ENCODE results near the gene CBX5.

Gene CBX5

DNA sequence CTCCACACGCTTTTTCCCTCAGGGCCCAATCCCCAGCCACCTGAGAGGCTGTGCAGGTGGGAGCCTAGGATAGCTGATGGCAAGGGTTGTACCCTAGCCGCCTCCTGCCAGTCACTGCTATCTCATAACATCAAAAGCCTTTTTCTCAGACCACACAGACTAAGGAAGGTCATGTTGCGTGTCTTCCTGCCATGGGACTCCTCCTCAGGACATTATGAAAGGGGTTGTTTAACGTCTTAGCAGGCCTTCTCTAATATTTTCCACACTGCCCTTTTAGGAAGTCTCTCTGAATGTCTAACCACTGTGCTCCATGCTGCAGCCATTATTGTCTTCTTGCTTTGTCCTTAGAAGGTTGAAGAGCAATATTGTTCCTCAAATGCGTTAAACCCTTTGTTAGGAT is 83.5 kb downstream of the CBX5 start:
- no peak for TF ChIP-seq SIN3A (IDR thresholded peaks at IDR 0.05; ENCODE audit: borderline replicate concordance, insufficient read depth, low read length)
- TF ChIP-seq TAF1 (IDR thresholded peaks at IDR 0.05; ENCODE audit: borderline replicate concordance, insufficient read depth, low read length) = no peak
- no peak for TF ChIP-seq REST (IDR thresholded peaks at IDR 0.05; ENCODE audit: insufficient read depth in 1 of 2, low read depth in 2 of 2, low read length in 2 of 2)
- no peak for TF ChIP-seq FOXP2 (optimal IDR thresholded peaks at IDR 0.05; ENCODE audit: borderline replicate concordance, extremely low read depth, extremely low read length, insufficient read depth)

DNA sequence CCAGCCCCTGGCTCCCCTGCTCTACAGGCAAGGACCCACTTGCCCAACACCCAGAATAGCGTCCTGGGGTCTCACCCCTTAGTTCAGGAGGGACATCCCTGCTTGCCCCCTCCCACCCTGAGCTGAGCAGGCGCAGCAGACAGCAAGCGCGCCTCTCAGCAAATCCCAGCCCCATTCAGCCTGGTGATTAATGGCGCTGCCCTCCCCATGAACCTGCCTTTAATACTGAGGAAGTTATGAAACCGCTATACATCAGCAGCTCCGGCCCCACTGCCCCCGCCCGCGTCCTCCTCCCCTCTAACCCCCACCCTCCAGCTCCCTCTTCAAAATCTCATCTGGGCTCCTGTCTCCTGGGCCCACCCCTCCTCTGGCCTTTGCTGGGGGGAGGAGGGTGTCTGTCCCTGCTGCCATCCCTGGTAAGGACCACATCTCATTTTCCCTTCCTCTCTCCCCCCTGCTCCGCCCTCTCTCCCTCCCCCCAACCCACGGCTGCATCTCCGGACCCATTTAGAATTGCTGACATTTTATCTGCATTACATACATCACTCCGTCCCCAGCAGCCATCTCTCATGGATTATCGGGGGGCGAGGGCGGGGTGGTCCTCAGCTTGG is 84.1 kb downstream of the CBX5 start:
- TF ChIP-seq TAF1 (IDR thresholded peaks at IDR 0.05; ENCODE audit: borderline replicate concordance, insufficient read depth, low read length) = no peak
- no peak for TF ChIP-seq REST (IDR thresholded peaks at IDR 0.05; ENCODE audit: insufficient read depth in 1 of 2, low read depth in 2 of 2, low read length in 2 of 2)
- no peak for TF ChIP-seq FOXP2 (optimal IDR thresholded peaks at IDR 0.05; ENCODE audit: borderline replicate concordance, extremely low read depth, extremely low read length, insufficient read depth)
- no peak for TF ChIP-seq POLR2AphosphoS5 (IDR thresholded peaks at IDR 0.05; ENCODE audit: low read depth, low read length)
- no peak for TF ChIP-seq SIN3A (IDR thresholded peaks at IDR 0.05; ENCODE audit: borderline replicate concordance, insufficient read depth, low read length)

- TF ChIP-seq TAF1 (IDR thresholded peaks at IDR 0.05; ENCODE audit: borderline replicate concordance, insufficient read depth, low read length) (no peak), FOXP2 (optimal IDR thresholded peaks at IDR 0.05; ENCODE audit: borderline replicate concordance, extremely low read depth, extremely low read length, insufficient read depth) (no peak), SIN3A (IDR thresholded peaks at IDR 0.05; ENCODE audit: borderline replicate concordance, insufficient read depth, low read length) (no peak), POLR2AphosphoS5 (IDR thresholded peaks at IDR 0.05; ENCODE audit: low read depth, low read length) (no peak)
These were observed 84.7 kb downstream of the CBX5 start for GRCh38 chr12:54195080-54195736.

DNA sequence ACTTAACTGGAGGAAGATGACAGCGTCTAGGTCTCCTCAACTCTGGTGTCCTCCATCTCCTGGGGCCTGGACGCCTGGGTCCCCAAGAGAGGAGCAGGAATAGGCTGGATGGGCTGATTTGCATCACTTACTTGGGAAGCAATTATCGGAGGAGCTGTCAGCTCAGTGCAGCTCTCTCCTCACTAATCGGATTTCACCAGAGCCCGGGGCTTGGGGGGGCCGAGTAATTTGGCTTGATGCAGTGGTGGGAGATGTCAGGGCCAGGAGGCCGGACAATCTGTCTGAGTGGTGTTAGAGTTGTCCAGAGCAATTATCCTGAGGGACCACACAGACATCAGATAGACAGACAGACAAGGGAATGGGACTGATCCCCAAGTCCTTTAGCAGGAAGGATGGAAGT is 86.5 kb downstream of the CBX5 start:
- TF ChIP-seq POLR2AphosphoS5 (IDR thresholded peaks at IDR 0.05; ENCODE audit: low read depth, low read length) (no peak), REST (IDR thresholded peaks at IDR 0.05; ENCODE audit: insufficient read depth in 1 of 2, low read depth in 2 of 2, low read length in 2 of 2) (no peak), FOXP2 (optimal IDR thresholded peaks at IDR 0.05; ENCODE audit: borderline replicate concordance, extremely low read depth, extremely low read length, insufficient read depth) (no peak), TAF1 (IDR thresholded peaks at IDR 0.05; ENCODE audit: borderline replicate concordance, insufficient read depth, low read length) (no peak), SIN3A (IDR thresholded peaks at IDR 0.05; ENCODE audit: borderline replicate concordance, insufficient read depth, low read length) (no peak)

DNA sequence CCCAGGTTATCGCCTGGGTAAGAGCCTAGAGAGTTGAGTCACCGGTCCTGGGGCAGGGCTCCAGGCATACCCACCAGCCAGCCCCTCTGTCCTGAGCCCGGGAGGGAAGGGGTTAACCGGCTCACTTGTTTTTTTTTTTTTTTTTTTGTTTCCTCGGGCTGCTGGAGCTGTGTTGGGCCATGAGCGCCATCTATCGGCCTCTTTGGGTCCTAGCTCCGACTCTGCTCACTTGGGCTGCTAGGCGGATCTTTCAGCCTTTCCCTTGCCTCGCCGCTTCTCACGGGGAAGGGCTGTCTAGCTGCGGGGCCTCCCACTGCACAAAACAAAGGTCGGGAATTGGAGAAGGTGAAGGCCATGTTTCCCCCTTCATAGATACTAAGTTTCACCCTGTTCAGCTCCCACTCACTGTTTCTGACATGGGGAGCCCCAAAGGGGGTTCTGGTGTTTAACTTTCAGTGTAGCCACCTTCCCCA is 88.3 kb downstream of the CBX5 start:
- TF ChIP-seq SIN3A (IDR thresholded peaks at IDR 0.05; ENCODE audit: borderline replicate concordance, insufficient read depth, low read length) = no peak
- TF ChIP-seq FOXP2 (optimal IDR thresholded peaks at IDR 0.05; ENCODE audit: borderline replicate concordance, extremely low read depth, extremely low read length, insufficient read depth) = peak; percentile 29

- no peak for TF ChIP-seq TAF1 (IDR thresholded peaks at IDR 0.05; ENCODE audit: borderline replicate concordance, insufficient read depth, low read length)
- no peak for TF ChIP-seq FOXP2 (optimal IDR thresholded peaks at IDR 0.05; ENCODE audit: borderline replicate concordance, extremely low read depth, extremely low read length, insufficient read depth)
- TF ChIP-seq REST (IDR thresholded peaks at IDR 0.05; ENCODE audit: insufficient read depth in 1 of 2, low read depth in 2 of 2, low read length in 2 of 2) = no peak
- TF ChIP-seq POLR2AphosphoS5 (IDR thresholded peaks at IDR 0.05; ENCODE audit: low read depth, low read length) = no peak
- no peak for TF ChIP-seq SIN3A (IDR thresholded peaks at IDR 0.05; ENCODE audit: borderline replicate concordance, insufficient read depth, low read length)
These were observed 88.8 kb downstream of the CBX5 start for GRCh38 chr12:54191126-54191525.
